HFF-Myc (cell line): ENCODE measurements around the gene PRIMPOL.
A peak's percentile ranks its signal among the peaks of the same experiment; 100 is the strongest.
"Not testable (repeated sequence)": the region's sequence is repeated elsewhere in the genome, so short reads cannot be mapped to it uniquely, and the experiment has no call there.

Experiments
- DNase-seq: peaks from one replicate; pipeline ENCODE4 v3.0.0-alpha.2; 2011; ENCODE audit warnings: low read depth; ENCODE audit errors: extremely low read depth
- H3K4me3 ChIP-seq: replicated peaks from 2 replicates; pipeline ENCODE4 v1.5.1; 2011; ENCODE audit warnings: low read depth, mild to moderate bottlenecking, control low read depth, low read length
- TF ChIP-seq, protein P1 (sequence below): IDR thresholded peaks from 2 replicates; pipeline ENCODE4 v1.5.1; 2012; ENCODE audit warnings: mild to moderate bottlenecking, low read depth, low read length, control low read depth; ENCODE audit errors: missing control alignments

The PRIMPOL gene

DNA sequence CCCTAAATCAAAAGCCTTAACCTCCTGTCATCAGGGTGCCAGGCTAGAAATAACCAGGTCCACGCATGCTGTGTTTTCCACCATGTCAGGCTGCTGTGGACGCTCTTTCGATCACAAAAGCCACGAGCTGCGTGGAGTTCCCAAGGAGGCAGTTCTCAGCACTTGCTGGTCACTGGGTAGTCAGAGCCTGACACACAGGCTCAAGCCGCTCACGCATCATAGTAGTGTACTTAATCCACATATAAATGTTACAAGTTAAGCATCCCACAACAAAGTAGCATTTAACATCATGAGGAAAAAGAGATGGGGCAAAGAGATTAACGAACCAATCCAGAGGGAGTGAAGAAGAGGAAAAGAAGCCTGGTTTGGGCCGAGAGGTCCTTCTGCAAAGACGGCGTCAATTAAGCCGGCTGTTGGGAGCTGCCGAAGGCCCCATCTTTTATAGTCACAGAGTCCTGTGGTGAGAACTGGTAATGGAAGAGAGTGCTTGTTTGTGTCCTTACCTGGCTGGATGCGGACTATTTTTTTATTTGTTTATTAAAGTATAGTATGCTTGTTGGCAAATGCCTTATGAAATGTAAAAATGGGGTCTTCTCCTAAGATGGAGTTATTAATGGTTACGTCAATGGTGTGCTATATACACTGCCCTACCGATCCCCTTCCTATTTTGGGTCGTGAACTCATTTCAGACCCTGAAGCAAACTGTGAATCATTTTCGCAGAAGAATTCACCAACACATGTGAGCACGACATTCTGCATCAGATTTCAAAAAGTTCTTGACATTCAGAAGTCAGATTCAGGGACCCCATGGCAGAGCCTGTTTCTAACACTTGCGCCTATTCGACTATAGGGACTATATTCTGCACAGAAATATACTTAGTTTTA lies 675 bp downstream of the PRIMPOL start:
- DNase-seq, result no peak
- peak overlapping the region; percentile 73 for H3K4me3 ChIP-seq
- TF ChIP-seq, protein P1, sequence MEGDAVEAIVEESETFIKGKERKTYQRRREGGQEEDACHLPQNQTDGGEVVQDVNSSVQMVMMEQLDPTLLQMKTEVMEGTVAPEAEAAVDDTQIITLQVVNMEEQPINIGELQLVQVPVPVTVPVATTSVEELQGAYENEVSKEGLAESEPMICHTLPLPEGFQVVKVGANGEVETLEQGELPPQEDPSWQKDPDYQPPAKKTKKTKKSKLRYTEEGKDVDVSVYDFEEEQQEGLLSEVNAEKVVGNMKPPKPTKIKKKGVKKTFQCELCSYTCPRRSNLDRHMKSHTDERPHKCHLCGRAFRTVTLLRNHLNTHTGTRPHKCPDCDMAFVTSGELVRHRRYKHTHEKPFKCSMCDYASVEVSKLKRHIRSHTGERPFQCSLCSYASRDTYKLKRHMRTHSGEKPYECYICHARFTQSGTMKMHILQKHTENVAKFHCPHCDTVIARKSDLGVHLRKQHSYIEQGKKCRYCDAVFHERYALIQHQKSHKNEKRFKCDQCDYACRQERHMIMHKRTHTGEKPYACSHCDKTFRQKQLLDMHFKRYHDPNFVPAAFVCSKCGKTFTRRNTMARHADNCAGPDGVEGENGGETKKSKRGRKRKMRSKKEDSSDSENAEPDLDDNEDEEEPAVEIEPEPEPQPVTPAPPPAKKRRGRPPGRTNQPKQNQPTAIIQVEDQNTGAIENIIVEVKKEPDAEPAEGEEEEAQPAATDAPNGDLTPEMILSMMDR, result no peak

DNA sequence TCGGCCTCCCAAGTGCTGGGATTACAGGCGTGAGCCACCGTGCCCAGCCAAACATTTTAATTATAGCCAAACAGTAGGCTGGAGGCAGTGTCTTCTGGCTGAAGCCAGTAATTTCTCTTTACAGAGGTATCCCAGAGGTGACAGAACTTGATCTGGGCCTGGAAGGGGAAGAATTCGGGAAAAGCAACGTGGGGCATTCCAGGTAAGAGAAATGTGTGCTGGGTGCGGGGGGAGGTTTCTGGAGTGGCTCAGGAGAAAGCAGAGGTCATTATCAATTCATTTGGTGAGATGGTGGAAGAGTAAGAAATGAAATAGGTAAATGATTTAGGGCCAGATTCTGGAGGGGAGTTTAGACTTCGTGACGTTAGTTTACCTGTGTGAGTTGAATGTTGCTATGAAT lies 2.4 kb downstream of the PRIMPOL start:
- TF ChIP-seq, protein P1, result no peak
- no peak overlapping the region for H3K4me3 ChIP-seq

DNA sequence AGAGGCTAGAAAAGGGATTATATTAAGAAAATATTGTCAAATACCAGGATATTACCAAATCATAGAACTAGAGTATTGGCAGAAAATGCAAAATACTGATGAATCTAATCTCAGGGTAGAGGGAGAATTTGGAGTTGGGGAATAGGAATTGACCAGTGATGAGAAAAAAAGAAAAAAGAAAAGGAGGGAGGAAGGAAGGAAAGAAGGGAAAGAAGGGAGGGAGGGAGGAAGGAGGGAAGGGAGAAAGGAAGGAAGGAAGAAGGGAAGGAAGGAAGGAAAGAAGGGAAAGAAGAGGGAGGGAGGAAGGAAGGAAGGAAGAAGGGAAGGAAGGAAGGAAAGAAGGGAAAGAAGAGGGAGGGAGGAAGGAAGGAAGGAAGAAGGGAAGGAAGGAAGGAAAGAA lies 3.1 kb downstream of the PRIMPOL start:
- H3K4me3 ChIP-seq, DNase-seq: not testable (repeated sequence)

More for the DNA sequence above, 2.4 kb downstream of the PRIMPOL start:
- DNase-seq, result no peak

DNA sequence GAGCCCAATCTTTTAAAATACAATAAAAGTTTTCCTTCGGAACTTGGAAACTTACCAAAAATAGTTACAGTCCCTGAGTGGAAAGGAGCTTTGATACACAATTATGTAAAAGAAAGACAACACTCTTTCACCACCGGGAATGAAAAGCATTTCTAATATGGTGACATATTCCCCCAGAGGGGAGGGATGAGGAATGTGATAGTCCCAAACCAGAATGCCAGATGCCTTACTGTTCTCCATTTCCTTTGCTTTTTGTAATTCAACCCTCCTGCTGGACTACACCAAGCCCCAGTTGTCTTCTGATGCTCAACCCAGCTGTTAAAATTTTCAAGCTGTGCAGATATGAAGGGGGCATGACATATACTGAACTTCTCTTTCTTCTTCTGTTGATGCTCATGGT lies 4.1 kb downstream of the PRIMPOL start:
- TF ChIP-seq, protein P1, result no peak
- H3K4me3 ChIP-seq, result no peak overlapping the region
- DNase-seq, result peak; percentile 43

DNA sequence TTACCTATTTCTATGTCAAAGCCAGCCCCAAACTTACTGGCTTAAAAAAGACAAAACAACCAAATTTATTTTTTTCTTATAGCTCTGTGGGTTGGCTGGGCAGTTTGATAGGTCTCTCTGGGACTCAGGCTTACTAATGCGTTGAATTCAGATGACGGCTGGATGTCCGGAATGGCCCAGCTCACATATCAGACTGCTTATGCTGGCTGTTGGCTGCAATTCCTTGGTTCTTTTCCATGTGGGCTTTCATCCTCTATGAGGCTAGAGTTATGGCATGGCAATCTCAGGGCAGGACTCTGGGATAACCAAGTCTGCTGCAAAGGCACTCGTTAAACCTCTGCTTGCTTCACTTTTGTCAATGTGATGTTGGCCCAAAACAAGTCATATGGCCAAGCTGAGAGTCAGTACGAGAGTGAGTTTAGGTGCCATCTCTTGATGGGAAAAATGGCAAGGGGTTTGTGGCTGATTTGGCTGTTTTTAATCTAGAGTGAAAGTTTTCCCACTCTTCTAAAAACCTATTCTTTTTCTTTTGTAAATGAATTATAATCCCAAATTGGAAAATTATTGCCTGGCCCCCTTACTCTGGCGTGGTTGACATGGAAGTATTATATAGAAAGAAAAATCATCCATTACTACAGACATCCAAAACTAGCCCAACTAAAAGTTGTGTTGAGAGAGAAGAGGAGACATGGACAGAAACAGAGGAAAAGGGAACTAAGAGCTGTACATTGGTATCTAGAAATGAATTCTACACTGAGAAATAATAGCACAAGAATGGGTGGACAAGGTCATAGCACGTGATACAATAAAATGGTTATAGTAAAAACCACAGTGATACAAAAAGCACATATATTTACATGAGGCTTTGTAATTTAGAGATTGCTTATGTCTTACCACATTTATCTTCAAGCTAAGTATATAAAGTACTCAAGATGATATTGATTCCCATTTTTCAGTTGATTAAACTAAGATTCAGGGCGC lies 6.6 kb downstream of the PRIMPOL start:
- no peak for DNase-seq
- TF ChIP-seq, protein P1, result no peak
- no peak overlapping the region for H3K4me3 ChIP-seq

DNA sequence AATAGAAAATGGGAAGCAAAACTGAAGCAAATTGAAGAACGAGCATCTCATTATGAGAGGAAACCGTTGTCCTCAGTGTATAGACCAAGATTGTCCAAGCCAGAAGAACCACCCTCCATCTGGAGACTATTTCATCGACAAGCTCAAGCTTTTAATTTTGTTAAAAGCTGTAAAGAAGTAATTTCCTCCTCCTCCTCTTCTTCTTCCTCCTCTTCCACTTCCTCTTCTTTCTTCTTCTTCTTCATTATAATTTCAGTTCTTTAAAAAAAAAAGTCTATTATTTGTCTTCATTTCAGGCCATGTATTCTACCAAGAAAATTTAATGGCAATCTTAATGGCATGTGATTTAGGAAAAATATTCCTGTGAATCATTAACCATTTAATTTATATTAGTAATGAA lies 7.6 kb downstream of the PRIMPOL start:
- no peak for DNase-seq

DNA sequence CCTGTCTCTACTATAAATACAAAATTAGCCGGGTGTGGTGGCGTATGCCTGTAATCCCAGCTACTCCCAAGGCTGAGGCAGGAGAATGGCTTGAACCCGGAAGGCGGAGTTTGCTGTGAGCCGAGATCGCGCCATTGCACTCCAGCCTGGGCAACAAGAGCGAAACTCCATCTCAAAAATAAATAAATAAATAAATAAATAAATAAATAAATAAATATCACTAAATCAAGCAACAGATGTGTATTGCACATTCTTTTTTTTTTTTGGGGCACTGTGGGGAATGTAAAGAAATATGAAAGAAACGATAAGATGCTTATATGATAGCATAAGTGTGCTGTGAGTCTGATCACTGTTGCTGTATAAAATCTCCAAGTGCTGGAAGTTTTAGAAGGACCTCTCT lies 8.3 kb downstream of the PRIMPOL start:
- H3K4me3 ChIP-seq, DNase-seq: not testable (repeated sequence)

More for the DNA sequence above, 7.6 kb downstream of the PRIMPOL start:
- no peak overlapping the region for H3K4me3 ChIP-seq
- TF ChIP-seq, protein P1, result no peak
